K562 (cell line): ENCODE results near the gene RASSF10.

Experiments
- BCL6 ChIP-seq: fragments of 250-450 bp; sonication (Bioruptor Pico); IDR thresholded peaks from 2 replicates; pipeline ENCODE4 v1.4.0; 2020
- ELF1 ChIP-seq: fragments of 200-800 bp; sonication (Bioruptor generic); IDR thresholded peaks from 2 replicates; pipeline ENCODE4 v1.6.1; 2016; ENCODE audit warnings: missing genetic modification characterization, missing compliant biosample characterization
- FOXM1 ChIP-seq, 2 experiments: fragments of 450-650 bp in 1 of 2; sonication (generic) in 1 of 2; formaldehyde crosslinking in 1 of 2; IDR thresholded peaks; 2 replicates each; pipeline versions ENCODE4 v1.6.1 to v1.9.0; 2017 to 2022; ENCODE audit warnings: low read depth in 2 of 2, mild to moderate bottlenecking in 2 of 2, missing genetic modification reagents in 1 of 2, moderate library complexity in 1 of 2
- ILK ChIP-seq: fragments of 450-650 bp; IDR thresholded peaks from 2 replicates; pipeline ENCODE4 v1.6.1; 2016; ENCODE audit warnings: missing genetic modification characterization, low read depth, mild to moderate bottlenecking, missing compliant biosample characterization, moderate library complexity, borderline replicate concordance
- SMARCA5 ChIP-seq: fragments of 450-650 bp; IDR thresholded peaks from 2 replicates; pipeline ENCODE4 v1.6.1; 2016
- USF2 ChIP-seq: sonication (generic); formaldehyde crosslinking; IDR thresholded peaks from 2 replicates; pipeline ENCODE4 v1.5.0; 2020; ENCODE audit warnings: missing genetic modification reagents
- ZHX1 ChIP-seq: fragments of 150-350 bp; conservative IDR thresholded peaks from 2 replicates; pipeline ENCODE4 v1.6.1; 2014; ENCODE audit warnings: low read length
- ZNF146 ChIP-seq: IDR thresholded peaks from one replicate; pipeline ENCODE4 v1.6.1; 2018; ENCODE audit warnings: missing compliant biosample characterization; ENCODE audit not compliant: unreplicated experiment
- ZNF384 ChIP-seq: IDR thresholded peaks from 2 replicates; pipeline ENCODE4 v1.6.1; 2012; ENCODE audit warnings: low read depth, low read length, improper control_type of control experiment
- TF ChIP-seq, protein P1 (sequence below): sonication (generic); formaldehyde crosslinking; IDR thresholded peaks from 2 replicates; pipeline ENCODE4 v1.8.0; 2023; ENCODE audit warnings: mild to moderate bottlenecking, missing genetic modification reagents
- TF ChIP-seq, protein P2 (sequence below), 3 experiments: IDR thresholded peaks in 2 of 3; conservative IDR thresholded peaks in 1 of 3; 2 replicates each; pipeline ENCODE4 v1.5.1; 2011 to 2012; ENCODE audit warnings: low read length in 3 of 3, mild to moderate bottlenecking in 3 of 3, control low read depth in 2 of 3, improper control_type of control experiment in 1 of 3, inconsistent platforms in 1 of 3, low read depth in 1 of 3, mixed read lengths in 1 of 3, moderate library complexity in 1 of 3; ENCODE audit not compliant: insufficient read depth in 2 of 3

DNA sequence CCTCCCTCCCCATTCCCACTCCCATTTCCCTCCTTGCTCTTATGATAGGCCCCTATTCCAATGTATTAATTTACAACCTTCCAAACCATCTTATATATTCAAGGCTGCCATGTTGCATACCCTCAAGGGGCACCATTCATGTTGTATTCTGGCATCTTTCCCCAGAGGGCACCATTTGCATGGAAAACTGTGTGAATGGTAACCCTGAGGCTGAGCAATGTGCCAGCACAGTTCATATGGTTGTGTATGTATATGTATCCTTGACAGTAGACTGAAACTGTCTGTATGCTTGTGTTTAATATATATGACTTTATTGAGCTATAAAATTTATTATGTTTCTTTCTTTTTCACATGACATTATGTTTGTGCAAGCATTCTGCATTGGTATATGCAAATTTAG lies 7.3 kb downstream of the RASSF10 start:
- TF ChIP-seq ELF1 (tag), result no peak
- TF ChIP-seq SMARCA5, result no peak
- no peak for TF ChIP-seq BCL6 (CRISPR knock-in tag)
- TF ChIP-seq ZNF384, result no peak
- no peak for TF ChIP-seq ZNF146 (CRISPR knock-in tag)
- no peak for TF ChIP-seq FOXM1 (IDR thresholded peaks at IDR 0.05; ENCODE audit: low read depth)
- no peak for TF ChIP-seq FOXM1 (CRISPR knock-in tag; IDR thresholded peaks at IDR 0.05; ENCODE audit: low read depth)
- TF ChIP-seq USF2 (CRISPR knock-in tag), result no peak
- no peak for TF ChIP-seq ILK (tag)
- TF ChIP-seq ZHX1, result no peak
- TF ChIP-seq, protein P1, sequence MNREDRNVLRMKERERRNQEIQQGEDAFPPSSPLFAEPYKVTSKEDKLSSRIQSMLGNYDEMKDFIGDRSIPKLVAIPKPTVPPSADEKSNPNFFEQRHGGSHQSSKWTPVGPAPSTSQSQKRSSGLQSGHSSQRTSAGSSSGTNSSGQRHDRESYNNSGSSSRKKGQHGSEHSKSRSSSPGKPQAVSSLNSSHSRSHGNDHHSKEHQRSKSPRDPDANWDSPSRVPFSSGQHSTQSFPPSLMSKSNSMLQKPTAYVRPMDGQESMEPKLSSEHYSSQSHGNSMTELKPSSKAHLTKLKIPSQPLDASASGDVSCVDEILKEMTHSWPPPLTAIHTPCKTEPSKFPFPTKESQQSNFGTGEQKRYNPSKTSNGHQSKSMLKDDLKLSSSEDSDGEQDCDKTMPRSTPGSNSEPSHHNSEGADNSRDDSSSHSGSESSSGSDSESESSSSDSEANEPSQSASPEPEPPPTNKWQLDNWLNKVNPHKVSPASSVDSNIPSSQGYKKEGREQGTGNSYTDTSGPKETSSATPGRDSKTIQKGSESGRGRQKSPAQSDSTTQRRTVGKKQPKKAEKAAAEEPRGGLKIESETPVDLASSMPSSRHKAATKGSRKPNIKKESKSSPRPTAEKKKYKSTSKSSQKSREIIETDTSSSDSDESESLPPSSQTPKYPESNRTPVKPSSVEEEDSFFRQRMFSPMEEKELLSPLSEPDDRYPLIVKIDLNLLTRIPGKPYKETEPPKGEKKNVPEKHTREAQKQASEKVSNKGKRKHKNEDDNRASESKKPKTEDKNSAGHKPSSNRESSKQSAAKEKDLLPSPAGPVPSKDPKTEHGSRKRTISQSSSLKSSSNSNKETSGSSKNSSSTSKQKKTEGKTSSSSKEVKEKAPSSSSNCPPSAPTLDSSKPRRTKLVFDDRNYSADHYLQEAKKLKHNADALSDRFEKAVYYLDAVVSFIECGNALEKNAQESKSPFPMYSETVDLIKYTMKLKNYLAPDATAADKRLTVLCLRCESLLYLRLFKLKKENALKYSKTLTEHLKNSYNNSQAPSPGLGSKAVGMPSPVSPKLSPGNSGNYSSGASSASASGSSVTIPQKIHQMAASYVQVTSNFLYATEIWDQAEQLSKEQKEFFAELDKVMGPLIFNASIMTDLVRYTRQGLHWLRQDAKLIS (CRISPR knock-in tag), result no peak
- TF ChIP-seq, protein P2, sequence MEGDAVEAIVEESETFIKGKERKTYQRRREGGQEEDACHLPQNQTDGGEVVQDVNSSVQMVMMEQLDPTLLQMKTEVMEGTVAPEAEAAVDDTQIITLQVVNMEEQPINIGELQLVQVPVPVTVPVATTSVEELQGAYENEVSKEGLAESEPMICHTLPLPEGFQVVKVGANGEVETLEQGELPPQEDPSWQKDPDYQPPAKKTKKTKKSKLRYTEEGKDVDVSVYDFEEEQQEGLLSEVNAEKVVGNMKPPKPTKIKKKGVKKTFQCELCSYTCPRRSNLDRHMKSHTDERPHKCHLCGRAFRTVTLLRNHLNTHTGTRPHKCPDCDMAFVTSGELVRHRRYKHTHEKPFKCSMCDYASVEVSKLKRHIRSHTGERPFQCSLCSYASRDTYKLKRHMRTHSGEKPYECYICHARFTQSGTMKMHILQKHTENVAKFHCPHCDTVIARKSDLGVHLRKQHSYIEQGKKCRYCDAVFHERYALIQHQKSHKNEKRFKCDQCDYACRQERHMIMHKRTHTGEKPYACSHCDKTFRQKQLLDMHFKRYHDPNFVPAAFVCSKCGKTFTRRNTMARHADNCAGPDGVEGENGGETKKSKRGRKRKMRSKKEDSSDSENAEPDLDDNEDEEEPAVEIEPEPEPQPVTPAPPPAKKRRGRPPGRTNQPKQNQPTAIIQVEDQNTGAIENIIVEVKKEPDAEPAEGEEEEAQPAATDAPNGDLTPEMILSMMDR (IDR thresholded peaks at IDR 0.05 in 2 of 3, conservative IDR thresholded peaks at IDR 0.05 in 1 of 3; ENCODE audit: insufficient read depth in 2 of 3, low read depth in 1 of 3, low read length in 3 of 3), result peak in 2 of 3 experiments; percentile 31 to 48; a peak in 3 of 6 replicates
